DND-41 (cell line): Measurements from ENCODE around the gene NCK2.

Experiments
- ATAC-seq: fragments of 200-7000 bp; cut with Tn5 transposase; 3 replicates; pipeline ENCODE4 v1.9.1; 2021; ENCODE audit warnings: low read depth; ENCODE audit not compliant: insufficient read depth
- DNase-seq: peaks from one replicate; pipeline ENCODE4 v3.0.0-alpha.2; 2020
- H2AFZ ChIP-seq: 2 replicates; pipeline ENCODE4 v1.6.0; 2012; ENCODE audit warnings: low read depth, low read length
- H3K27ac ChIP-seq: 2 replicates; pipeline ENCODE4 v1.5.1; 2012; ENCODE audit warnings: low read length, inconsistent platforms
- H3K27me3 ChIP-seq: fragments of 200-600 bp; sonication (generic); 2 replicates; pipeline ENCODE4 v1.6.0; 2012; ENCODE audit warnings: low read length, mild to moderate bottlenecking, inconsistent platforms; ENCODE audit not compliant: insufficient read depth, poor library complexity
- H3K36me3 ChIP-seq: 2 replicates; pipeline ENCODE4 v1.5.1; 2012; ENCODE audit warnings: low read length, inconsistent platforms; ENCODE audit not compliant: insufficient read depth
- H3K4me1 ChIP-seq: 2 replicates; pipeline ENCODE4 v1.5.1; 2012; ENCODE audit warnings: mild to moderate bottlenecking, low read length; ENCODE audit not compliant: insufficient read depth
- H3K4me2 ChIP-seq: 2 replicates; pipeline ENCODE4 v1.6.0; 2012; ENCODE audit warnings: mild to moderate bottlenecking, moderate library complexity, low read length, inconsistent platforms; ENCODE audit not compliant: insufficient read depth
- H3K4me3 ChIP-seq, 2 experiments: fragments of 200-600 bp in 1 of 2; shearing (Covaris generic) in 1 of 2; 2 replicates each; pipeline ENCODE4 v1.5.1; 2012 to 2016; ENCODE audit warnings: inconsistent platforms in 2 of 2, low read length in 2 of 2, mild to moderate bottlenecking in 2 of 2, low read depth in 1 of 2, moderate library complexity in 1 of 2
- H3K79me2 ChIP-seq: 2 replicates; pipeline ENCODE4 v1.6.0; 2012; ENCODE audit warnings: low read length, inconsistent platforms; ENCODE audit not compliant: insufficient read depth
- H3K9ac ChIP-seq: 2 replicates; pipeline ENCODE4 v1.6.0; 2012; ENCODE audit warnings: low read depth, mild to moderate bottlenecking, inconsistent platforms, low read length, moderate library complexity
- H3K9me3 ChIP-seq: 2 replicates; pipeline ENCODE4 v1.5.1; 2012; ENCODE audit warnings: low read length, moderate library complexity, mild to moderate bottlenecking, inconsistent platforms; ENCODE audit not compliant: insufficient read depth, severe bottlenecking
- H4K20me1 ChIP-seq: 2 replicates; pipeline ENCODE4 v1.6.0; 2012; ENCODE audit warnings: low read length; ENCODE audit not compliant: insufficient read depth
- CTCF ChIP-seq: IDR thresholded peaks from 2 replicates; pipeline ENCODE4 v1.5.1; 2012; ENCODE audit warnings: borderline replicate concordance, low read length, moderate library complexity, mild to moderate bottlenecking; ENCODE audit not compliant: poor library complexity, severe bottlenecking; ENCODE audit errors: extremely low read depth
- EZH2 ChIP-seq: IDR thresholded peaks from 3 replicates; pipeline ENCODE4 v1.6.1; 2012; ENCODE audit warnings: borderline replicate concordance, low read depth, mild to moderate bottlenecking, moderate library complexity, low read length, inconsistent platforms; ENCODE audit not compliant: severe bottlenecking

Gene NCK2

GRCh38 chr2:105886687-105887086, 142.0 kb downstream of the NCK2 start:
- DNase-seq (no peak), ATAC-seq (no peak)
- H3K4me1 ChIP-seq, result no peaks in the 10 kb centered on the region
- H3K27me3 ChIP-seq, result no peaks in the 10 kb centered on the region
- peaks cover 69% of the 10 kb centered on the region for H3K79me2 ChIP-seq
- H4K20me1 ChIP-seq, result no peaks in the 10 kb centered on the region; the same call in 1 of the 2 replicates
- TF ChIP-seq CTCF (no peak), EZH2 (no peak)
- H3K9ac ChIP-seq, result no peak overlapping the region
- H3K36me3 ChIP-seq, result peaks cover 48% of the 10 kb centered on the region
- H3K9me3 ChIP-seq, result no peaks in the 10 kb centered on the region
- H3K27ac ChIP-seq, result no peak overlapping the region
- H3K4me2 ChIP-seq, result no peak overlapping the region
- H3K4me3 ChIP-seq, result no peak overlapping the region
- H2AFZ ChIP-seq, result no peak overlapping the region

DNA sequence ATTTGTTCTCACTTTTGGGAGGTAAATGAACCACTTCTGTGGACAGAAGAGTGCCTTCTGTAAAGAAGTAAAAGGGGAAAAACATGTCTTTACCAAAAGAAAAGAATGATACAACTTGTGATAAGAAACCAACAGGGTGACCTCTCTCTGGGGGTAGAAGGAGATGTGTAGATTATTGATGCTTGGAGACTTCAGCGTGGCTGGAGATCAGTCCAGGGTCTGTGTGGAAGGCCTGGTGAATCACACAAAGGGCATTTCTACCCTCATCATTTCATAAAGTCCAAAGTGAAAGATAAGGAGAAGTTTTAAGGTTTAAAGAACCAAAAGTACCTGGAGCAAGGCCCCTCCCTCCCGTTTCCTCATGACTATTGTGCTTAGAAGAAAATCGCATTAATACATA, 142.5 kb downstream of the NCK2 start:
- no peak overlapping the region for H3K9ac ChIP-seq
- H4K20me1 ChIP-seq, result no peaks in the 10 kb centered on the region; the same call in 1 of the 2 replicates
- no peak overlapping the region for H3K4me2 ChIP-seq
- ATAC-seq, result no peak
- no peak overlapping the region for H3K27ac ChIP-seq
- H3K79me2 ChIP-seq, result peaks cover 69% of the 10 kb centered on the region
- no peak for DNase-seq
- no peaks in the 10 kb centered on the region for H3K9me3 ChIP-seq
- H3K36me3 ChIP-seq, result peaks cover 46% of the 10 kb centered on the region
- no peak overlapping the region for H3K4me3 ChIP-seq
- no peak for TF ChIP-seq EZH2
- TF ChIP-seq CTCF, result no peak
- no peaks in the 10 kb centered on the region for H3K27me3 ChIP-seq
- H3K4me1 ChIP-seq, result no peaks in the 10 kb centered on the region
- no peak overlapping the region for H2AFZ ChIP-seq

DNA sequence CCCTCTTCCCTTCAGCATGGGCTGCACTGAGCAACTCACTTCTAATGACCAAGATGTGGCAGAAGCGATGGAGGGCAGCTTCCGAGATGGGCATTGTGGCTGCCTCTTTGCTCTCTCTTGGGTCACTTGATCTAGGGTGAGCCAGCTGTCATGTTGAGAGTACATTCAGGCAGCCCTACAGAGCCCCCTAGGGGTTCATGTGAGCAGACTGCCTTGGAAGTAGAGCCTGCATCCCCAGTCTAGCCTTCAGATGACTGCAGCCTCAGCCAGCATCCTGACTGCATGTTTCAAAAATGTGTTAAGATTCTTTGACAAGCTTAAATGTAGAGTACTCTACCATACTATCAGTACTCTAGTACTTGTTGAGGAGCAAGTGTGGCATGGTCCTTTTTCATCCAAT, 143.9 kb downstream of the NCK2 start:
- Histone ChIP-seq H2AFZ (no peak overlapping the region), H4K20me1 (no peaks in the 10 kb centered on the region; the same call in 1 of the 2 replicates), H3K4me2 (no peak overlapping the region), H3K79me2 (peaks cover 61% of the 10 kb centered on the region), H3K36me3 (peaks cover 47% of the 10 kb centered on the region), H3K27me3 (no peaks in the 10 kb centered on the region), H3K4me3 (no peak overlapping the region), H3K4me1 (0 out of 2 replicates have a peak, but pooled peaks cover 3% of the 10 kb centered on the region), H3K9ac (no peak overlapping the region), H3K27ac (no peak overlapping the region), H3K9me3 (no peaks in the 10 kb centered on the region)
- ATAC-seq, result peak; percentile 61; the same call in 1 of the 3 replicates
- no peak for TF ChIP-seq EZH2
- peak; percentile 53 for TF ChIP-seq CTCF
- DNase-seq, result peak; percentile 17

- no peak for TF ChIP-seq CTCF
- TF ChIP-seq EZH2, result no peak
- Histone ChIP-seq H3K79me2 (peaks cover 57% of the 10 kb centered on the region), H3K9me3 (no peaks in the 10 kb centered on the region), H3K4me3 (no peak overlapping the region), H3K36me3 (peaks cover 47% of the 10 kb centered on the region), H3K27me3 (no peaks in the 10 kb centered on the region), H4K20me1 (no peaks in the 10 kb centered on the region; the same call in 1 of the 2 replicates), H3K27ac (no peak overlapping the region), H3K4me2 (no peak overlapping the region), H2AFZ (no peak overlapping the region), H3K4me1 (peaks cover 3% of the 10 kb centered on the region; the same call in 1 of the 2 replicates), H3K9ac (no peak overlapping the region)
- ATAC-seq (no peak), DNase-seq (no peak)
Measured at GRCh38 chr2:105889046-105889445, 144.3 kb downstream of the NCK2 start.
